GM12873 (cell line): ENCODE measurements around the gene XXYLT1.

Source experiments
- TF ChIP-seq, protein P1 (sequence below): IDR thresholded peaks from 2 replicates; pipeline ENCODE4 v1.5.1; 2012; ENCODE audit warnings: low read depth, mild to moderate bottlenecking, moderate library complexity, low read length, control low read depth; ENCODE audit not compliant: insufficient read depth; ENCODE audit errors: missing control alignments

Gene XXYLT1

DNA sequence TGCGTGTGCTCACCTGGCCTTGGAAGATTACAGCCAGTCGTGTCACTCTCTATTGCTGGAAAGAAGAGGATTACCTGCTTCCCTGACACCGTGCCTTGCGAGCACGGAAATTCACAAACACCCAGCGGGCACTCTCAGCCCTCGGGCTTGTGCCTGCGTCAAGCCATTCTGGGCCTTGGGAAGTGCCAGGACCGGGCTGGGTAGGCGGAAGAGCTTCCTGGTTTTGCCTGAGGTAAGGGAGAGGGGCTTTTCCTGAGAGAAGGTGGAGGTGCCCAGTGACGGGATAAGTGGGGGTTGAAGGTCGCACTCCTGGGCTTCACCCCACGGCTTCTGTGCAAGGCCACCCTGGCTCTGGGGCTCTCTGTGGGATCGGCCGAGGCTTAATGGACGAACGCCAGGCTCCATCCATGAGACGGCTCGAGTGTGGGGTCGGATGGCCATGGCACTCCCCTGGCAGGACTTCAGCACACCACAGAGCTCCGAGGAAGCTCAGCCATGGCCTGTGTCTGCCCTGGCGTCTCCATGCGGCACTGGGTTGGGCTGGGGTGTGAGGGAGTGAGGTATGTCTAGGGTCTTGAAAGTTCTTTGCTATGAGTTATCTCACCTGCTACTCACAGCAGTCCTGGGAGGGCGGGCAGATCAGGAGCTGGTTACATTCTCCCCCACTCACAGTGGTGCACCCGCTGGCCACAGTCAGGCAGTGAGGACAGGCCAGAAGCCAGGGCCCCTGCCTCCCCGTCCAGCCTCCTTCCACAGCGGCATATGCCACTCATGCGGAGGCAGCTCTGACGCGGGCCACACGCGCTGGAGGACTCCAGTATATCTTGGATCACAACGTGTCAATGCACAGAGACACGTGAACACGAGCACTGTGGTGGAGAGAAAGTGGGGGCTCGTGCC lies 209.0 kb downstream of the XXYLT1 start:
- TF ChIP-seq, protein P1, sequence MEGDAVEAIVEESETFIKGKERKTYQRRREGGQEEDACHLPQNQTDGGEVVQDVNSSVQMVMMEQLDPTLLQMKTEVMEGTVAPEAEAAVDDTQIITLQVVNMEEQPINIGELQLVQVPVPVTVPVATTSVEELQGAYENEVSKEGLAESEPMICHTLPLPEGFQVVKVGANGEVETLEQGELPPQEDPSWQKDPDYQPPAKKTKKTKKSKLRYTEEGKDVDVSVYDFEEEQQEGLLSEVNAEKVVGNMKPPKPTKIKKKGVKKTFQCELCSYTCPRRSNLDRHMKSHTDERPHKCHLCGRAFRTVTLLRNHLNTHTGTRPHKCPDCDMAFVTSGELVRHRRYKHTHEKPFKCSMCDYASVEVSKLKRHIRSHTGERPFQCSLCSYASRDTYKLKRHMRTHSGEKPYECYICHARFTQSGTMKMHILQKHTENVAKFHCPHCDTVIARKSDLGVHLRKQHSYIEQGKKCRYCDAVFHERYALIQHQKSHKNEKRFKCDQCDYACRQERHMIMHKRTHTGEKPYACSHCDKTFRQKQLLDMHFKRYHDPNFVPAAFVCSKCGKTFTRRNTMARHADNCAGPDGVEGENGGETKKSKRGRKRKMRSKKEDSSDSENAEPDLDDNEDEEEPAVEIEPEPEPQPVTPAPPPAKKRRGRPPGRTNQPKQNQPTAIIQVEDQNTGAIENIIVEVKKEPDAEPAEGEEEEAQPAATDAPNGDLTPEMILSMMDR, result no peak

DNA sequence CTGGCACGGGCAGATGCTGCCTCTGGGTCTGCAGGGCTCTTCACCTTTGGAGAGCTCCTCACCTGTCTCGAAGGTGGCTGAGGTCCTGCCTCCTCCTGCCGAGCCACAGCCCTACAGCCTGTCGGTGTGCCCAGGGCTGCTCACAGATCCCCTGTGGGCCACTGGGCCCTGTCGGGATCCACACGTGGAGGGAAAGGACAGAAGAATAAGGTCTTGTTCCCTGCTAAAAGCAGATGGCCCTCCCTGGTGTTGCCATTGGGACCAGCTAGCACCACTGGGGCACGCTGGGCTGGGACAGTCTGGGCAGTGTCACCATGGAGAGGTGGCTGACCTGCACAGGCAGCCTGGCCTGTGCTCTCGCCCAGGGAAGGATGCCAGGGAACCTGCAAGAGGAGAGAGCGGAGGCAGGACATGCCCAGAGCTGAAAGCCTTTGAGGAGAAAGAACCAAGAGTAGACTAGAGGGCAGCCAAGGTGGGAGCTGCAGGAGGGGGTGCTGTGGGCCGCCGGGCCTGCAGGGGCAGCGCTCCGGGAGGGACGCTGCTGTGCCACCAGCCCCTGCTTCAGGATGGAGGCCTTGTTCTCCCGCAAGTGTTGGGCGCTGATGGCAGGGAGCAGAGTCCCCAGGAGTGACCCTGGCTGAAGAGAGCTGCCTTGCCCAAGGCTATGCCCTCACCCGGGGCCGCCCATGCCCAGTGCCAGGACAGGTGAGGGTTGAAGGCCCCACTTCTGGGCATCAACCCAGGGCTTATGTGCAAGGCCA lies 210.2 kb downstream of the XXYLT1 start:
- TF ChIP-seq, protein P1, result no peak

DNA sequence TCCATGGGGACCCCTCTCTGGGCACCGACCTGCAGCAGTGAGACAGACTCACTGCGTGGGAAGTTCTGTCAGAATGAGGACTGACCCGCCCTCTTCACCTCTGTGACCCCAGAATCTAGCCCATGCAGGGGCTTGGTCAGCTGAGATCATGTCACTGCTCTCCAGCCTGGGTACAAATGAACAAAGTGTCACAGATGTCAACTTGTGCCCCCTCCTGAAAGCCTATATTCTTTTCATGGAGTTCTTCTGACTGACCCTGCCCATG lies 210.8 kb downstream of the XXYLT1 start:
- TF ChIP-seq, protein P1, result no peak

DNA sequence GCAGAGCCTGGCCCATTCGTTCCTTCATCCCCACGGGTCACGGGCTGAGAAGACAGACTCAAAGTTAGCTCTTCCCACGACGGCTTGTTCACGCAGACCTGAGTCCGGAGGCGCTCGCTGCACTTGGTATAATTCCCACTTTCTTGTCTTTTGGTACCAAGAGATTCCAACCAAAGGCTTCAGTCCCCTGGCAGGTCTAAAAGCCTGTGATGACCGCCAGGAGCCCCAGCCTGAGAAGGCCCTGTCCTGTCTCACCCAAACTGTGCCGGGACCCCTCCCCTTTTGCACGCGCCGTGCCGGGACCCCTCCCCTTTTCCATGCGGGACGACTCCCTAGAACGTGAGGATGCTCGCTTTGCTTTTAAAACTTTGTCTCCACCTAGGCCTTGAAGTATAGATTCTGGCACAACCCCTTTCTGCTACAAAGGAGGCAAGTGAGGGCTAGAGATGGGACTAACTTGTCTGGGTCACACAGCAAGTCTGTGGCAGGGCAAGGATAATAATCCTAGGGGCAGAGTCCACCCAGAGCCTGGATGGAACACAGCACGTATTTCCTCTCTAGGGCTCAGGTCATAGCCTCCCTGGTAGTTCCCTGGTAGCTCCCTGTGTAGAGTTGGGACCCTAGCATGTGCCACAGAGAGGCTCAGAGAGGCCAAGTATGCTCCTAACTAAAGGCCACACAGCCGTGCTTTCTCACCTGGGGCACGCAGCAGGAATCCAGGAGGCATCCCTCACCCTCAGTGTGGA lies 211.3 kb downstream of the XXYLT1 start:
- TF ChIP-seq, protein P1, result no peak

DNA sequence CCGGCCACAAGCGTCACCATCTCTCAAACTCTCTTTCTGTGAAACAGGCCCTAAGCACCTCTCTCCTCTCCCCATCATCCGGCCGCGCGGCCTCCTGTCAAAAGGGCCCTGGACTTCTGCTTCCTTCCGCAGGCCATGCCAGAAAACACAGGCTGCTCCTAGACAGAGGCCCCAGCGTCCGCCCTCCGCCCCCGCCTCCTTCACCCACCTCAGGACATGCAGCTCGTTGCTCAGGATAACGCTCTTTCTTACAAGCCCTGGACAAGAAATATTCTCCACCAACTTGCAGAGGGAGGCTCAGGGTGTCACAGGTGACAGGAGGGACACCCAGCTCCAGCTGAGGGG lies 212.0 kb downstream of the XXYLT1 start:
- TF ChIP-seq, protein P1, result no peak

DNA sequence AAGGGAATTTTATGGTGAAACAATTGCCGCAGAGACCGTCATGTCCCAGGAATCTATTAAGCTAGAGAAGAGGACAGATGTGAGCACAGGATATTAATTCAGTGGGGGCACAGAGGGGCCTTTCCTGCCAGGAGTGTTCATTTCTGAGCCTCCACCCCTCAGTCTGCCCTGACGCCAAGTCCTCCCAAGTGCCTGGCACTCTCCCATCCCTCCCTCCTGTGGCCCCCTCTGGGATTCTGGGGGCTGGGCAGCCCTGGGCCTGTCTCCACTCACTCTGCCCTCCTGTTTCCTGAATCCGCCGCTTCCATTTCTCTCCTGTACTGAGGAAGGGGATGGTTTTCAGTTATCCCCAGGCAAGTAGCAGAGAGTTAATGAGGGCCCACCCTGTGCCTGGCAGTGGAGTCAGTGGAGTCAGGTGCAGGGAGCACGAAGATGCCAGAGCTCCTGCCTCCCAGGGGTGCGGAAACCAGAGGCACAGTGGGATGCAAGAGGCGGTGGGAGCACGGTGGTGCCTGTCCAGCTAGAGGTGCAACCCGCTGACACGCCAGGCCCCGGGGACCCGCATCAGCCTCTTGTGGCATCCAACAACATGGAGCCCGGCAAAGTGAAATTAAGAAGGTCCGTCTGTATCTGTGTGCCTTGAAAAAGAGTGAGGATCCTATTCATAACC lies 212.5 kb downstream of the XXYLT1 start:
- TF ChIP-seq, protein P1, result no peak

DNA sequence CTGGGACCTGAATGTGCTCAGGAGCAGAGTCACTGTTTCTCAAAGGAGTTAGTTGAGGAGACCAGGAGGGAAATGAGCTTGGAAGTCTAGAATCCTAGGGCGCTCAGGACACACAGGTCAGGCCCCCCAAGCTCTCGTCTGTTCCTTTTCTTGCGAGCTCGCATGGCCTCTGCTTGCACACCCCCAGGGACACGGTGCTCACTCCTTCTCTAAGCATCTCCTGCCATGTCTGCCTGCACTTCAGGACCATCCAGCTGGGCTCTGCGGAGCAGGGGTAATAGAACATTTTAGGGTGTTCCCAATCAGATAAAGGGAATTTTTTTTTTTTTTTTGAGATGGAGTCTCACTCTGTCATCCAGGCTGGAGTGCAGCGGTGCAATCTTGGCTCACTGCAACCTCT lies 213.2 kb downstream of the XXYLT1 start:
- TF ChIP-seq, protein P1, result no peak
